ENCODE measurements around the gene SLC7A9.

Gene SLC7A9

GRCh38 chr19:32869369-32869965 lies at the start of gene SLC7A9:
Gene SLC7A9 (minus strand): TSS chr19:32869767. CDS start chr19:32868534, 1,233 bp downstream.
- no peak for DNase-seq (ENCODE audit: low read depth)

- DNase-seq (ENCODE audit: low read depth), result no peak
Observed at GRCh38 chr19:32919365-32919764, 49.8 kb upstream of the SLC7A9 start.

- DNase-seq (ENCODE audit: low read depth), result no peak
Observed at GRCh38 chr19:32917616-32917996, 48.0 kb upstream of the SLC7A9 start.

GRCh38 chr19:32916969-32917615 lies 47.5 kb upstream of the SLC7A9 start:
- no peak for DNase-seq (ENCODE audit: low read depth)

- no peak for DNase-seq (ENCODE audit: low read depth)
Observed at GRCh38 chr19:32914879-32915660, 45.5 kb upstream of the SLC7A9 start.

GRCh38 chr19:32911467-32911866 lies 41.9 kb upstream of the SLC7A9 start:
- no peak for DNase-seq (ENCODE audit: low read depth)

GRCh38 chr19:32910874-32911273 lies 41.3 kb upstream of the SLC7A9 start:
- DNase-seq (ENCODE audit: low read depth), result no peak

- DNase-seq (ENCODE audit: low read depth), result no peak
Observed at GRCh38 chr19:32910094-32910493, 40.5 kb upstream of the SLC7A9 start.

GRCh38 chr19:32909257-32909656 lies 39.7 kb upstream of the SLC7A9 start:
- no peak for DNase-seq (ENCODE audit: low read depth)

GRCh38 chr19:32908641-32909190 lies 39.1 kb upstream of the SLC7A9 start:
- DNase-seq (ENCODE audit: low read depth), result no peak

GRCh38 chr19:32902448-32902847 lies 32.9 kb upstream of the SLC7A9 start:
- DNase-seq (ENCODE audit: low read depth), result no peak

- DNase-seq (ENCODE audit: low read depth), result no peak
Observed at GRCh38 chr19:32901504-32902161, 32.1 kb upstream of the SLC7A9 start.

GRCh38 chr19:32896516-32897214 lies 27.1 kb upstream of the SLC7A9 start:
- no peak for DNase-seq (ENCODE audit: low read depth)

- DNase-seq (ENCODE audit: low read depth), result no peak
Observed at GRCh38 chr19:32895384-32895783, 25.8 kb upstream of the SLC7A9 start.

- no peak for DNase-seq (ENCODE audit: low read depth)
Observed at GRCh38 chr19:32891609-32892008, 22.0 kb upstream of the SLC7A9 start.

GRCh38 chr19:32890841-32891240 lies 21.3 kb upstream of the SLC7A9 start:
- no peak for DNase-seq (ENCODE audit: low read depth)

- no peak for DNase-seq (ENCODE audit: low read depth)
Observed at GRCh38 chr19:32890326-32890725, 20.8 kb upstream of the SLC7A9 start.

GRCh38 chr19:32889137-32889934 lies 19.8 kb upstream of the SLC7A9 start:
- DNase-seq (ENCODE audit: low read depth), result no peak

GRCh38 chr19:32887572-32888215 lies 18.1 kb upstream of the SLC7A9 start:
- no peak for DNase-seq (ENCODE audit: low read depth)

GRCh38 chr19:32886241-32886640 lies 16.7 kb upstream of the SLC7A9 start:
- DNase-seq (ENCODE audit: low read depth), result no peak

All from stimulated activated CD8-positive, alpha-beta memory T cell treated with anti-CD3 and anti-CD28 coated beads, Interleukin-7, amount 100 ng/mL, for 24 hours (primary cell).